HepG2 (cell line): ENCODE measurements around the gene KRT36. TPM values are rescaled to one million over a fixed set of nuclear protein-coding genes. Genes with fewer than 3 reads are reported as not detected.

Experiments
- ATAC-seq: fragments of 200-7000 bp; cut with Tn5 transposase; 3 replicates; pipeline ENCODE4 v1.9.1; 2020; ENCODE audit warnings: mild to moderate bottlenecking, moderate library complexity
- BruUV-seq: library from RNA; stranded (reverse); fragments of 400-500 nt; replicated peaks from 2 replicates; lab custom pipeline; 2021; lab: Mats Ljungman, UMichigan
- CTCF ChIA-PET: fragments of 300-600 bp; formaldehyde crosslinking; extraction: SDS; loops from one replicate; lab custom pipeline; 2021; ENCODE audit warnings: low total read pairs, inconsistent platforms, low intra/inter-chr PET ratio; lab: Yijun Ruan, JAX
- POLR2A ChIA-PET: fragments of 350-600 bp; sonication (Branson Sonifier 250); formaldehyde crosslinking; loops from one replicate; lab custom pipeline; 2020; ENCODE audit warnings: antibody characterized with exemption, inconsistent platforms; lab: Yijun Ruan, JAX
- DNase-seq: peaks from one replicate; pipeline ENCODE4 v3.0.0-alpha.2; 2015; ENCODE audit warnings: low spot score
- FAIRE-seq: peaks from 3 replicates; lab custom pipeline; 2011; peaks lifted over from hg19 to GRCh38; lab: Jason Lieb, UNC
- H2AFZ ChIP-seq: one replicate; pipeline ENCODE4 v1.6.1; 2011; ENCODE audit warnings: low read length, inconsistent platforms
- H3K27ac ChIP-seq: fragments of 300-600 bp; 3 replicates; pipeline ENCODE4 v1.8.0; 2011; ENCODE audit warnings: mixed run types, mild to moderate bottlenecking, mixed read lengths, low read length, inconsistent platforms; ENCODE audit not compliant: insufficient read depth; ENCODE audit errors: extremely low read length
- H3K27me3 ChIP-seq, 2 experiments: fragments of 200-600 bp in 1 of 2; 2 replicates in 1 of 2; 3 replicates in 1 of 2; pipeline versions ENCODE4 v1.6.0 to v1.8.0; 2011; ENCODE audit warnings: low read length in 2 of 2, mild to moderate bottlenecking in 2 of 2, moderate library complexity in 2 of 2, inconsistent platforms in 1 of 2; ENCODE audit not compliant: insufficient read depth in 2 of 2, control insufficient read depth in 1 of 2
- H3K36me3 ChIP-seq, 2 experiments: fragments of 200-600 bp in 1 of 2; replicated peaks in 1 of 2; 2 replicates in 1 of 2; 3 replicates in 1 of 2; pipeline versions ENCODE4 v1.5.1 to v1.8.0; 2011; ENCODE audit warnings: low read length in 2 of 2, inconsistent platforms in 1 of 2; ENCODE audit not compliant: insufficient read depth in 2 of 2, control insufficient read depth in 1 of 2
- H3K4me1 ChIP-seq: 2 replicates; pipeline ENCODE4 v1.5.1; 2012; ENCODE audit warnings: low read length, inconsistent platforms; ENCODE audit not compliant: insufficient read depth
- H3K4me2 ChIP-seq: 2 replicates; pipeline ENCODE4 v1.6.0; 2011; ENCODE audit warnings: low read depth, low read length, inconsistent platforms
- H3K4me3 ChIP-seq, 3 experiments: fragments of 200-600 bp in 1 of 3; sonication (generic), shearing (Covaris generic) in 1 of 3; replicated peaks in 1 of 3; 2 replicates each; pipeline ENCODE4 v1.5.1; 2011 to 2016; ENCODE audit warnings: low read length in 3 of 3, inconsistent platforms in 2 of 3, low read depth in 2 of 3, mild to moderate bottlenecking in 2 of 3, control low read depth in 1 of 3, mixed read lengths in 1 of 3; ENCODE audit not compliant: insufficient read depth in 1 of 3
- H3K79me2 ChIP-seq: one replicate; pipeline ENCODE4 v1.6.1; 2011; ENCODE audit warnings: low read length, inconsistent platforms; ENCODE audit not compliant: insufficient read depth
- H3K9ac ChIP-seq: 2 replicates; pipeline ENCODE4 v1.6.0; 2011; ENCODE audit warnings: mild to moderate bottlenecking, low read depth, low read length, inconsistent platforms; ENCODE audit not compliant: insufficient read depth
- H3K9me3 ChIP-seq: 2 replicates; pipeline ENCODE4 v1.5.1; 2012; ENCODE audit warnings: mild to moderate bottlenecking, low read length
- H4K20me1 ChIP-seq: 2 replicates; pipeline ENCODE4 v1.6.0; 2011; ENCODE audit warnings: inconsistent platforms, mild to moderate bottlenecking, low read length, moderate library complexity; ENCODE audit not compliant: insufficient read depth
- DR1 ChIP-seq: sonication (generic); formaldehyde crosslinking; IDR thresholded peaks from 2 replicates; pipeline ENCODE4 v1.8.0; 2021; ENCODE audit warnings: mild to moderate bottlenecking, missing genetic modification reagents, inconsistent platforms
- FOXC1 ChIP-seq: sonication (generic); formaldehyde crosslinking; IDR thresholded peaks from 2 replicates; pipeline ENCODE4 v1.8.0; 2022; ENCODE audit warnings: mild to moderate bottlenecking, missing genetic modification reagents, borderline replicate concordance
- HMGXB4 ChIP-seq, 2 experiments: sonication (generic) in 1 of 2; formaldehyde crosslinking in 1 of 2; IDR thresholded peaks; 2 replicates each; pipeline versions ENCODE4 v1.4.0 to v1.6.1; 2018 to 2020; ENCODE audit warnings: missing genetic modification reagents in 2 of 2, borderline replicate concordance in 1 of 2, low read depth in 1 of 2, mild to moderate bottlenecking in 1 of 2, missing biosample characterization in 1 of 2
- MEIS1 ChIP-seq: sonication (generic); formaldehyde crosslinking; IDR thresholded peaks from 2 replicates; pipeline ENCODE4 v1.9.0; 2021; ENCODE audit warnings: mild to moderate bottlenecking, missing genetic modification reagents, moderate library complexity, borderline replicate concordance
- SRY ChIP-seq: sonication (generic); formaldehyde crosslinking; IDR thresholded peaks from 2 replicates; pipeline ENCODE4 v1.8.0; 2022; ENCODE audit warnings: mild to moderate bottlenecking, missing genetic modification reagents
- TOE1 ChIP-seq: sonication (generic); formaldehyde crosslinking; IDR thresholded peaks from 2 replicates; pipeline ENCODE4 v1.4.0; 2020; ENCODE audit warnings: mild to moderate bottlenecking, missing genetic modification reagents
- ZBTB38 ChIP-seq: sonication (generic); formaldehyde crosslinking; IDR thresholded peaks from 2 replicates; pipeline ENCODE4 v1.5.1; 2020; ENCODE audit warnings: mild to moderate bottlenecking, missing genetic modification reagents
- ZNF225 ChIP-seq: sonication (generic); formaldehyde crosslinking; IDR thresholded peaks from 2 replicates; pipeline ENCODE4 v1.4.0; 2020; ENCODE audit warnings: mild to moderate bottlenecking, missing genetic modification reagents
- ZSCAN21 ChIP-seq: sonication (generic); formaldehyde crosslinking; IDR thresholded peaks from 2 replicates; pipeline ENCODE4 v1.8.0; 2022; ENCODE audit warnings: mild to moderate bottlenecking, missing genetic modification reagents, moderate library complexity, borderline replicate concordance
- ZSCAN31 ChIP-seq: sonication (generic); formaldehyde crosslinking; IDR thresholded peaks from 2 replicates; pipeline ENCODE4 v1.5.0; 2020; ENCODE audit warnings: low read depth, mild to moderate bottlenecking, missing genetic modification reagents
- WGBS: methylation state at CpG from one replicate; pipeline ENCODE4 v1.1.6; 2017; ENCODE audit warnings: low lambda C conversion rate; 5-methylcytosine and 5-hydroxymethylcytosine counted together
- in situ Hi-C: cut with HindIII; loops from 2 replicates; pipeline ENCODE4 v1.10.0; 2017; ENCODE audit warnings: low pct_unique_long_range_greater_than_20kb; ENCODE audit not compliant: extremely low pct_ligation_motif_present
- intact Hi-C: fragments of 100-400 bp; cut with micrococcal nuclease; formaldehyde crosslinking; loops from one replicate; pipeline ENCODE4 v1.10.0; 2022; ENCODE audit not compliant: unreplicated experiment
- polyA plus RNA-seq, 8 experiments: library from polyadenylated mRNA; depleted of rRNA in 3 of 8; stranded (reverse) in 7 of 8; unstranded in 1 of 8; fragments of >200 nt; fragmentation: Illumina TruSeq in 4 of 8; extraction: Trizol in 4 of 8; gene quantifications; 2 replicates each; pipeline versions ENCODE4 v1.2.1 to v1.2.3, GENCODE V29; 2011 to 2016; ENCODE audit warnings: low read depth in 4 of 8, missing spikeins in 1 of 8, mixed read lengths in 1 of 8; ENCODE audit not compliant: insufficient read depth in 1 of 8
- total RNA-seq, 5 experiments: library from RNA; depleted of rRNA; stranded (reverse); fragments of >200 nt; fragmentation: Illumina TruSeq; extraction: Trizol; gene quantifications; 2 replicates each; pipeline ENCODE4 v1.2.3, GENCODE V29; 2016; ENCODE audit warnings: low read depth in 1 of 5
- TF ChIP-seq, protein P1 (sequence below): sonication (generic); formaldehyde crosslinking; IDR thresholded peaks from 2 replicates; pipeline ENCODE4 v1.4.0; 2020; ENCODE audit warnings: missing genetic modification reagents, borderline replicate concordance
- TF ChIP-seq, protein P2 (sequence below): sonication (generic); formaldehyde crosslinking; IDR thresholded peaks from 2 replicates; pipeline ENCODE4 v1.8.1; 2023; ENCODE audit warnings: mild to moderate bottlenecking, inconsistent platforms, moderate library complexity, missing genetic modification reagents, borderline replicate concordance

Gene KRT36
- total and polyA plus RNA-seq, 2 of the 13 experiments (the other 11 are each of a cell fraction or from before 2014, with no cell fraction given) = not detected

DNA sequence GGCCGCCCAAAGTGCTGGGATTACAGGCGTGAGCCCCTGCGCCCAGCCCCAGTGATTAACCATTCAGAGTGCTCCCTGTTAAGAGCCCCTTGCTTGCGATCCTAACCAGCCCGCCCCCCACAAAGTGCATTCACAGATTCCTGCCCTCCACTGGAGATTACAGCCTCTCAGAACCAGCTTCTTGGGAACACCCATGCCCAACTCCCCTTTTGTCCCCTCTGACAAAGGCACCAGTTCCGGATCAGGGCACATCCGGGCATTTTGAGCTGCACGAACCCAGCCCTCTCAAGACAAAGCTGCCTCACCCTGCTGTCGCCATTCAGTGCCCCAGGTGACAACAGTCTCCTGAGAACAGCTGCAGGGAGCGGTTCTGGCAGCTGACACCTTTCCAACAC is 39.2 kb upstream of the KRT36 start (continued):
- TF ChIP-seq SRY (CRISPR knock-in tag) = 0 out of 2 replicates have a peak, but pooled peaks have one; percentile 36

GRCh38 chr17:41527063-41528023 is 37.6 kb upstream of the KRT36 start:
- no peaks in the 10 kb centered on the region for H3K9me3 ChIP-seq
- peaks cover 0 to 2% of the 10 kb centered on the region in 2 experiments; a peak in 1 of 5 replicates for H3K36me3 ChIP-seq
- H3K9ac ChIP-seq = peak overlapping the region; percentile 68
- POLR2A ChIA-PET = interaction anchor here (0.8 to 3.3 kb wide), 14 partner anchors 10 to 978 kb away, joined by 3 to 26 read pairs (median 4); no protein-coding TSS in a partner anchor
- H2AFZ ChIP-seq = no peak overlapping the region
- H3K4me1 ChIP-seq = peaks cover 70% of the 10 kb centered on the region
- FAIRE-seq (no peak), DNase-seq (no peak), ATAC-seq (peak; percentile 20)
- CTCF ChIA-PET = interaction anchor here (1.0 kb wide), 1 partner anchor 22 kb away, joined by 5 read pairs; no protein-coding TSS in a partner anchor
- peak overlapping the region; percentile 73 to 88 (median 84) for H3K4me3 ChIP-seq
- peaks cover 7% of the 10 kb centered on the region for H3K79me2 ChIP-seq
- peak overlapping the region; percentile 5 for H3K27ac ChIP-seq
- BruUV-seq = TSS peak; percentile 79
- in situ Hi-C loops (no loop called here), intact Hi-C loops (loop anchor here (10.0 kb wide), 1 partner anchor 623 kb away; no protein-coding TSS in a partner anchor)
- no peaks in the 10 kb centered on the region for H4K20me1 ChIP-seq
- peaks cover 0 to 3% of the 10 kb centered on the region in 2 experiments; a peak in 1 of 5 replicates for H3K27me3 ChIP-seq
- WGBS = 9% methylated on average over 58 of the region's 62 CpGs
- H3K4me2 ChIP-seq = peak overlapping the region; percentile 84
- peak; percentile 46 for TF ChIP-seq ZSCAN21 (CRISPR knock-in tag)
- no peak for TF ChIP-seq ZBTB38 (CRISPR knock-in tag)
- TF ChIP-seq HMGXB4 (CRISPR knock-in tag; IDR thresholded peaks at IDR 0.05; ENCODE audit: borderline replicate concordance in 1 of 2, low read depth in 1 of 2) = peak in 1 of 2 experiments; percentile 43; a peak in 1 of 4 replicates
- no peak for TF ChIP-seq FOXC1 (CRISPR knock-in tag)
- TF ChIP-seq TOE1 = no peak
- TF ChIP-seq ZSCAN31 = peak; percentile 90; the same call in 1 of the 2 replicates
- TF ChIP-seq DR1 = 0 out of 2 replicates have a peak, but pooled peaks have one; percentile 16
- TF ChIP-seq, protein P1, sequence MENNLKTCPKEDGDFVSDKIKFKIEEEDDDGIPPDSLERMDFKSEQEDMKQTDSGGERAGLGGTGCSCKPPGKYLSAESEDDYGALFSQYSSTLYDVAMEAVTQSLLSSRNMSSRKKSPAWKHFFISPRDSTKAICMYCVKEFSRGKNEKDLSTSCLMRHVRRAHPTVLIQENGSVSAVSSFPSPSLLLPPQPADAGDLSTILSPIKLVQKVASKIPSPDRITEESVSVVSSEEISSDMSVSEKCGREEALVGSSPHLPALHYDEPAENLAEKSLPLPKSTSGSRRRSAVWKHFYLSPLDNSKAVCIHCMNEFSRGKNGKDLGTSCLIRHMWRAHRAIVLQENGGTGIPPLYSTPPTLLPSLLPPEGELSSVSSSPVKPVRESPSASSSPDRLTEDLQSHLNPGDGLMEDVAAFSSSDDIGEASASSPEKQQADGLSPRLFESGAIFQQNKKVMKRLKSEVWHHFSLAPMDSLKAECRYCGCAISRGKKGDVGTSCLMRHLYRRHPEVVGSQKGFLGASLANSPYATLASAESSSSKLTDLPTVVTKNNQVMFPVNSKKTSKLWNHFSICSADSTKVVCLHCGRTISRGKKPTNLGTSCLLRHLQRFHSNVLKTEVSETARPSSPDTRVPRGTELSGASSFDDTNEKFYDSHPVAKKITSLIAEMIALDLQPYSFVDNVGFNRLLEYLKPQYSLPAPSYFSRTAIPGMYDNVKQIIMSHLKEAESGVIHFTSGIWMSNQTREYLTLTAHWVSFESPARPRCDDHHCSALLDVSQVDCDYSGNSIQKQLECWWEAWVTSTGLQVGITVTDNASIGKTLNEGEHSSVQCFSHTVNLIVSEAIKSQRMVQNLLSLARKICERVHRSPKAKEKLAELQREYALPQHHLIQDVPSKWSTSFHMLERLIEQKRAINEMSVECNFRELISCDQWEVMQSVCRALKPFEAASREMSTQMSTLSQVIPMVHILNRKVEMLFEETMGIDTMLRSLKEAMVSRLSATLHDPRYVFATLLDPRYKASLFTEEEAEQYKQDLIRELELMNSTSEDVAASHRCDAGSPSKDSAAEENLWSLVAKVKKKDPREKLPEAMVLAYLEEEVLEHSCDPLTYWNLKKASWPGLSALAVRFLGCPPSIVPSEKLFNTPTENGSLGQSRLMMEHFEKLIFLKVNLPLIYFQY = 0 out of 2 replicates have a peak, but pooled peaks have one; percentile 4
- TF ChIP-seq, protein P2, sequence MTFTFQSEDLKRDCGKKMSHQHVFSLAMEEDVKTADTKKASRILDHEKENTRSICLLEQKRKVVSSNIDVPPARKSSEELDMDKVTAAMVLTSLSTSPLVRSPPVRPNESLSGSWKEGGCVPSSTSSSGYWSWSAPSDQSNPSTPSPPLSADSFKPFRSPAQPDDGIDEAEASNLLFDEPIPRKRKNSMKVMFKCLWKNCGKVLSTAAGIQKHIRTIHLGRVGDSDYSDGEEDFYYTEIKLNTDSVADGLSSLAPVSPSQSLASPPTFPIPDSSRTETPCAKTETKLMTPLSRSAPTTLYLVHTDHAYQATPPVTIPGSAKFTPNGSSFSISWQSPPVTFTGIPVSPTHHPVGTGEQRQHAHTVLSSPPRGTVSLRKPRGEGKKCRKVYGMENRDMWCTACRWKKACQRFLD (CRISPR knock-in tag) = no peak
- TF ChIP-seq ZNF225 (CRISPR knock-in tag) = 0 out of 2 replicates have a peak, but pooled peaks have one; percentile 20
- 0 out of 2 replicates have a peak, but pooled peaks have one; percentile 29 for TF ChIP-seq MEIS1
